HG03469 (cell line): ENCODE results near the gene PHTF1.
"Not testable (repeated sequence)": the region's sequence is repeated elsewhere in the genome, so short reads cannot be mapped to it uniquely, and the experiment has no call there.

Experiments
- ATAC-seq: cut with Tn5 transposase; IDR thresholded peaks from one replicate; pipeline ENCODE4 v1.9.1; 2021; ENCODE audit warnings: mild to moderate bottlenecking, moderate library complexity, moderate number of reproducible peaks; ENCODE audit not compliant: unreplicated experiment

PHTF1 gene

GRCh38 chr1:113779542-113779941, 20.3 kb upstream of the PHTF1 start:
- no peak for ATAC-seq

- ATAC-seq = no peak
These were observed 18.3 kb upstream of the PHTF1 start for GRCh38 chr1:113777561-113777960.

- no peak for ATAC-seq
These were observed 10.7 kb upstream of the PHTF1 start for GRCh38 chr1:113770031-113770430.

- ATAC-seq = no peak
These were observed 10.3 kb upstream of the PHTF1 start for GRCh38 chr1:113769601-113769970.

GRCh38 chr1:113768916-113769600, 9.8 kb upstream of the PHTF1 start:
- no peak for ATAC-seq

GRCh38 chr1:113765306-113766230, 6.3 kb upstream of the PHTF1 start:
- no peak for ATAC-seq

- no peak for ATAC-seq
These were observed 4.4 kb upstream of the PHTF1 start for GRCh38 chr1:113763661-113764060.

GRCh38 chr1:113761937-113762336, 2.7 kb upstream of the PHTF1 start:
- ATAC-seq = no peak

- ATAC-seq = no peak
These were observed 1.1 kb upstream of the PHTF1 start for GRCh38 chr1:113760102-113761080.

- ATAC-seq = peak; percentile 38
These were observed 504 bp downstream of the PHTF1 start for GRCh38 chr1:113758631-113759332.

- ATAC-seq = no peak
These were observed 2.8 kb downstream of the PHTF1 start for GRCh38 chr1:113756461-113756860.

- ATAC-seq = not testable (repeated sequence)
These were observed 6.0 kb downstream of the PHTF1 start for GRCh38 chr1:113753333-113753732.

- ATAC-seq = no peak
These were observed 7.8 kb downstream of the PHTF1 start for GRCh38 chr1:113751516-113751915.

- no peak for ATAC-seq
These were observed 8.2 kb downstream of the PHTF1 start for GRCh38 chr1:113751114-113751513.

GRCh38 chr1:113749402-113749801, 9.9 kb downstream of the PHTF1 start:
- ATAC-seq = no peak

GRCh38 chr1:113747376-113747775, 11.9 kb downstream of the PHTF1 start:
- ATAC-seq = no peak

- ATAC-seq = no peak
These were observed 13.9 kb downstream of the PHTF1 start for GRCh38 chr1:113745425-113745824.

- ATAC-seq = no peak
These were observed 15.2 kb downstream of the PHTF1 start for GRCh38 chr1:113744114-113744513.

- no peak for ATAC-seq
These were observed 16.8 kb downstream of the PHTF1 start for GRCh38 chr1:113742515-113742914.

- no peak for ATAC-seq
These were observed 24.8 kb downstream of the PHTF1 start for GRCh38 chr1:113734357-113735055.
